Smooth muscle cell (in vitro differentiated cells): Measurements from ENCODE around the gene COL26A1. TPM values are rescaled to one million over a fixed set of nuclear protein-coding genes. Genes with fewer than 3 reads are reported as not detected.

Experiments
- DNase-seq: peaks from one replicate; lab custom pipeline; 2025; ENCODE audit not compliant: unreplicated experiment; lab: John Stamatoyannopoulos, UW
- H2AFZ ChIP-seq: fragments of 200-600 bp; sonication (generic); 2 replicates; pipeline ENCODE4 v1.6.0; 2016; ENCODE audit warnings: antibody characterized with exemption, low read depth, mild to moderate bottlenecking
- H3F3A ChIP-seq: fragments of 200-600 bp; sonication (generic); 2 replicates; pipeline ENCODE4 v1.6.0; 2017; ENCODE audit warnings: antibody characterized with exemption, low read depth
- H3K27ac ChIP-seq: fragments of 200-600 bp; sonication (generic); 2 replicates; pipeline ENCODE4 v1.5.1; 2016; ENCODE audit warnings: low read depth, mild to moderate bottlenecking
- H3K27me3 ChIP-seq: fragments of 200-600 bp; sonication (generic); 2 replicates; pipeline ENCODE4 v1.6.1; 2016; ENCODE audit warnings: low read depth, mild to moderate bottlenecking
- H3K36me3 ChIP-seq: fragments of 200-600 bp; sonication (generic); 2 replicates; pipeline ENCODE4 v1.5.1; 2016; ENCODE audit warnings: low read depth
- H3K4me1 ChIP-seq: fragments of 200-600 bp; sonication (generic); 2 replicates; pipeline ENCODE4 v1.5.1; 2016; ENCODE audit warnings: low read depth
- H3K4me2 ChIP-seq: fragments of 200-600 bp; sonication (generic); 2 replicates; pipeline ENCODE4 v1.6.0; 2016; ENCODE audit warnings: mild to moderate bottlenecking
- H3K4me3 ChIP-seq: fragments of 200-600 bp; sonication (generic); 2 replicates; pipeline ENCODE4 v1.5.1; 2016; ENCODE audit warnings: mild to moderate bottlenecking
- H3K79me2 ChIP-seq: fragments of 200-600 bp; sonication (generic); 2 replicates; pipeline ENCODE4 v1.6.0; 2016; ENCODE audit warnings: low read depth, mild to moderate bottlenecking
- H3K9ac ChIP-seq: fragments of 200-600 bp; sonication (generic); 2 replicates; pipeline ENCODE4 v1.6.0; 2016; ENCODE audit warnings: low read depth
- H3K9me3 ChIP-seq: fragments of 200-600 bp; sonication (generic); replicated peaks from 2 replicates; pipeline ENCODE4 v1.5.1; 2016; ENCODE audit warnings: low read depth
- H4K20me1 ChIP-seq: fragments of 200-600 bp; sonication (generic); 2 replicates; pipeline ENCODE4 v1.6.0; 2016; ENCODE audit warnings: low read depth
- WGBS: methylation state at CpG from one replicate; pipeline ENCODE4 v1.1.7; 2016; ENCODE audit warnings: low lambda C conversion rate; 5-methylcytosine and 5-hydroxymethylcytosine counted together
- polyA plus RNA-seq: library from polyadenylated mRNA; unstranded; fragments of >200 nt; fragmentation: Nextera tagmentation; extraction: Ambion mirVana; gene quantifications from 2 replicates; pipeline ENCODE4 v1.2.1, GENCODE V29; 2016
- total RNA-seq: library from RNA; depleted of rRNA; stranded (reverse); fragments of >200 nt; gene quantifications from 2 replicates; pipeline ENCODE4 v1.2.3, GENCODE V29; 2014
- TF ChIP-seq, protein P1 (sequence below): fragments of 200-600 bp; sonication (generic); IDR thresholded peaks from 2 replicates; pipeline ENCODE4 v1.5.1; 2017; ENCODE audit warnings: borderline replicate concordance, mild to moderate bottlenecking, antibody characterized with exemption; ENCODE audit not compliant: insufficient read depth, poor library complexity, severe bottlenecking

COL26A1 gene
- total and polyA plus RNA-seq, 2 experiments from 2014 or later, result 4.9 to 13.2 TPM

DNA sequence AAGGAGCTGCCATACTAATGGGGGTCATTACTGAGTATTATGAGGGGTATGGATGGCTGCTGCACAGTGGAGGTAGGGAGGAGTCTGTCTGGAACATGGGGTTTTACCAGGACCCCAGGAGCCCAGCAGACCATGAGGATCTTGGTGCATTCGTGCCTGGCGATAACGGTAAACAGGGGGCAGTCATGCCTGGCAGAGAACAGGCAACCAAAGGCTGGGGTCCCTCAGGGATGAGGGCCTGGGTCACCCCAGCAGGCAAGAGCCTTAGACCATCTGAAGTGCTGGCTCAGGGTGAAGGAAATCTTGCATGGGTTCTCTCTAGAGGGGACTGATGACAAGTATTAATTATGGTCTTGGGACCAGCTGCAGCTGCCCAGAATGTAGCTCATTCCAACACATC is 220.3 kb downstream of the COL26A1 start:
- no peaks in the 10 kb centered on the region for H4K20me1 ChIP-seq
- no peaks in the 10 kb centered on the region for H3K27me3 ChIP-seq
- H3K4me3 ChIP-seq, result no peak overlapping the region
- H3K9ac ChIP-seq, result no peak overlapping the region
- H3K36me3 ChIP-seq, result no peaks in the 10 kb centered on the region
- H2AFZ ChIP-seq, result no peak overlapping the region
- H3F3A ChIP-seq, result peaks cover 4% of the 10 kb centered on the region
- WGBS, result 100% methylated on average over 3 of the region's 3 CpGs
- peaks cover 2% of the 10 kb centered on the region for H3K4me1 ChIP-seq
- no peak overlapping the region for H3K27ac ChIP-seq
- H3K4me2 ChIP-seq, result no peak overlapping the region
- DNase-seq, result no peak
- no peaks in the 10 kb centered on the region for H3K79me2 ChIP-seq
- TF ChIP-seq, protein P1, sequence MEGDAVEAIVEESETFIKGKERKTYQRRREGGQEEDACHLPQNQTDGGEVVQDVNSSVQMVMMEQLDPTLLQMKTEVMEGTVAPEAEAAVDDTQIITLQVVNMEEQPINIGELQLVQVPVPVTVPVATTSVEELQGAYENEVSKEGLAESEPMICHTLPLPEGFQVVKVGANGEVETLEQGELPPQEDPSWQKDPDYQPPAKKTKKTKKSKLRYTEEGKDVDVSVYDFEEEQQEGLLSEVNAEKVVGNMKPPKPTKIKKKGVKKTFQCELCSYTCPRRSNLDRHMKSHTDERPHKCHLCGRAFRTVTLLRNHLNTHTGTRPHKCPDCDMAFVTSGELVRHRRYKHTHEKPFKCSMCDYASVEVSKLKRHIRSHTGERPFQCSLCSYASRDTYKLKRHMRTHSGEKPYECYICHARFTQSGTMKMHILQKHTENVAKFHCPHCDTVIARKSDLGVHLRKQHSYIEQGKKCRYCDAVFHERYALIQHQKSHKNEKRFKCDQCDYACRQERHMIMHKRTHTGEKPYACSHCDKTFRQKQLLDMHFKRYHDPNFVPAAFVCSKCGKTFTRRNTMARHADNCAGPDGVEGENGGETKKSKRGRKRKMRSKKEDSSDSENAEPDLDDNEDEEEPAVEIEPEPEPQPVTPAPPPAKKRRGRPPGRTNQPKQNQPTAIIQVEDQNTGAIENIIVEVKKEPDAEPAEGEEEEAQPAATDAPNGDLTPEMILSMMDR, result no peak
- no peaks in the 10 kb centered on the region for H3K9me3 ChIP-seq

GRCh38 chr7:101586078-101586905 is 223.6 kb downstream of the COL26A1 start:
- no peaks in the 10 kb centered on the region for H3K36me3 ChIP-seq
- H3K27me3 ChIP-seq, result no peaks in the 10 kb centered on the region
- H4K20me1 ChIP-seq, result no peaks in the 10 kb centered on the region
- no peak for DNase-seq
- WGBS, result 80% methylated on average over 18 of the region's 18 CpGs
- H2AFZ ChIP-seq, result no peak overlapping the region
- H3K9ac ChIP-seq, result no peak overlapping the region
- no peak overlapping the region for H3K27ac ChIP-seq
- peaks cover 5% of the 10 kb centered on the region for H3K4me1 ChIP-seq
- H3K4me3 ChIP-seq, result no peak overlapping the region
- no peaks in the 10 kb centered on the region for H3F3A ChIP-seq
- H3K9me3 ChIP-seq, result no peaks in the 10 kb centered on the region
- TF ChIP-seq, protein P1, result no peak
- no peak overlapping the region for H3K4me2 ChIP-seq
- no peaks in the 10 kb centered on the region for H3K79me2 ChIP-seq

GRCh38 chr7:101586906-101587677 is 224.4 kb downstream of the COL26A1 start:
- Histone ChIP-seq H3K27me3 (no peaks in the 10 kb centered on the region), H4K20me1 (no peaks in the 10 kb centered on the region), H3K36me3 (no peaks in the 10 kb centered on the region), H3K9me3 (no peaks in the 10 kb centered on the region), H3K27ac (no peak overlapping the region), H3K4me1 (peaks cover 5% of the 10 kb centered on the region), H3F3A (no peaks in the 10 kb centered on the region), H3K79me2 (no peaks in the 10 kb centered on the region), H3K9ac (no peak overlapping the region), H3K4me3 (no peak overlapping the region), H2AFZ (no peak overlapping the region), H3K4me2 (no peak overlapping the region)
- WGBS, result 84% methylated on average over 12 of the region's 12 CpGs
- TF ChIP-seq, protein P1, result no peak
- no peak for DNase-seq
